Karpas-422 (cell line): ENCODE measurements around the gene SHISA6. TPM values are rescaled to one million over a fixed set of nuclear protein-coding genes. Genes with fewer than 3 reads are reported as not detected.

Experiments used
- DNase-seq: peaks from one replicate; pipeline ENCODE4 v3.0.0-alpha.2; 2015
- H2AFZ ChIP-seq: fragments of 200-600 bp; sonication (generic); 2 replicates; pipeline ENCODE4 v1.6.1; 2014; ENCODE audit warnings: antibody characterized with exemption, low read length, mixed read lengths
- H3K27ac ChIP-seq: fragments of 200-600 bp; sonication (generic); 2 replicates; pipeline ENCODE4 v1.5.1; 2014; ENCODE audit warnings: mild to moderate bottlenecking, low read length, moderate library complexity
- H3K27me3 ChIP-seq: fragments of 200-600 bp; sonication (generic); 2 replicates; pipeline ENCODE4 v1.6.1; 2014; ENCODE audit warnings: low read length, mixed read lengths
- H3K36me3 ChIP-seq: fragments of 200-600 bp; sonication (generic); 2 replicates; pipeline ENCODE4 v1.6.1; 2014; ENCODE audit warnings: low read length, mixed read lengths; ENCODE audit not compliant: insufficient read depth
- H3K4me1 ChIP-seq: fragments of 200-600 bp; sonication (generic); 2 replicates; pipeline ENCODE4 v1.6.1; 2014; ENCODE audit warnings: mild to moderate bottlenecking, low read length, mixed read lengths
- H3K4me2 ChIP-seq: fragments of 200-600 bp; sonication (generic); 2 replicates; pipeline ENCODE4 v1.6.1; 2014; ENCODE audit warnings: low read length, low read depth, mild to moderate bottlenecking; ENCODE audit not compliant: poor library complexity, severe bottlenecking
- H3K4me3 ChIP-seq: fragments of 200-600 bp; sonication (generic); 2 replicates; pipeline ENCODE4 v1.5.1; 2014; ENCODE audit warnings: mild to moderate bottlenecking, antibody characterized with exemption, low read length, mixed read lengths
- H3K79me2 ChIP-seq: fragments of 200-600 bp; sonication (generic); 2 replicates; pipeline ENCODE4 v1.6.1; 2014; ENCODE audit warnings: mild to moderate bottlenecking, low read length, mixed read lengths
- H3K9ac ChIP-seq: fragments of 200-600 bp; sonication (generic); 2 replicates; pipeline ENCODE4 v1.6.0; 2014; ENCODE audit warnings: low read length
- H3K9me2 ChIP-seq: fragments of 200-600 bp; sonication (generic), shearing (Covaris generic); replicated peaks from 2 replicates; pipeline ENCODE4 v1.6.0; 2014; ENCODE audit warnings: mild to moderate bottlenecking, low read length, moderate library complexity; ENCODE audit not compliant: insufficient read depth
- H3K9me3 ChIP-seq: fragments of 300-700, 200-600 bp; sonication (generic); 2 replicates; pipeline ENCODE4 v1.6.1; 2014; ENCODE audit warnings: low read length, mixed read lengths
- H4K20me1 ChIP-seq: fragments of 200-600 bp; sonication (generic); 2 replicates; pipeline ENCODE4 v1.6.1; 2014; ENCODE audit warnings: mild to moderate bottlenecking, antibody characterized with exemption, low read length, low read depth; ENCODE audit not compliant: insufficient read depth
- total RNA-seq: library from RNA; depleted of rRNA; stranded (reverse); fragments of >200 nt; shearing (Covaris generic); gene quantifications from 2 replicates; pipeline ENCODE4 v1.2.3, GENCODE V29; 2014; ENCODE audit warnings: low replicate concordance

The SHISA6 gene
- total RNA-seq, 1 experiment from 2014 or later, result not detected

- no peak for DNase-seq
- Histone ChIP-seq H3K4me2 (no peak overlapping the region), H3K4me1 (no peaks in the 10 kb centered on the region), H3K9ac (no peak overlapping the region), H3K9me2 (no peaks in the 10 kb centered on the region), H3K27me3 (no peaks in the 10 kb centered on the region), H3K4me3 (no peak overlapping the region), H3K36me3 (no peaks in the 10 kb centered on the region), H3K79me2 (no peaks in the 10 kb centered on the region), H4K20me1 (no peaks in the 10 kb centered on the region), H2AFZ (no peak overlapping the region), H3K9me3 (peaks cover 12% of the 10 kb centered on the region), H3K27ac (no peak overlapping the region)
Observed at GRCh38 chr17:11404431-11405276, 163.6 kb downstream of the SHISA6 start.

GRCh38 chr17:11406716-11407115 is 165.7 kb downstream of the SHISA6 start:
- Histone ChIP-seq H3K27ac (no peak overlapping the region), H3K27me3 (no peaks in the 10 kb centered on the region), H3K4me3 (no peak overlapping the region), H3K36me3 (no peaks in the 10 kb centered on the region), H4K20me1 (no peaks in the 10 kb centered on the region), H3K9me3 (peaks cover 12% of the 10 kb centered on the region), H3K9me2 (no peaks in the 10 kb centered on the region), H3K4me2 (no peak overlapping the region), H3K9ac (no peak overlapping the region), H3K4me1 (no peaks in the 10 kb centered on the region), H3K79me2 (no peaks in the 10 kb centered on the region), H2AFZ (no peak overlapping the region)
- no peak for DNase-seq

- Histone ChIP-seq H3K36me3 (no peaks in the 10 kb centered on the region), H3K9me3 (no peaks in the 10 kb centered on the region), H3K9ac (no peak overlapping the region), H3K4me2 (no peak overlapping the region), H3K4me1 (no peaks in the 10 kb centered on the region), H2AFZ (no peak overlapping the region), H3K27me3 (no peaks in the 10 kb centered on the region), H4K20me1 (no peaks in the 10 kb centered on the region), H3K79me2 (no peaks in the 10 kb centered on the region), H3K27ac (no peak overlapping the region), H3K4me3 (no peak overlapping the region), H3K9me2 (no peaks in the 10 kb centered on the region)
- DNase-seq, result no peak
Observed at GRCh38 chr17:11412654-11413053, 171.6 kb downstream of the SHISA6 start.

- DNase-seq, result no peak
- H3K9me2 ChIP-seq, result no peaks in the 10 kb centered on the region
- no peak overlapping the region for H3K4me2 ChIP-seq
- no peak overlapping the region for H3K4me3 ChIP-seq
- no peaks in the 10 kb centered on the region for H3K36me3 ChIP-seq
- no peaks in the 10 kb centered on the region for H4K20me1 ChIP-seq
- no peak overlapping the region for H3K9ac ChIP-seq
- no peaks in the 10 kb centered on the region for H3K4me1 ChIP-seq
- no peaks in the 10 kb centered on the region for H3K27me3 ChIP-seq
- no peaks in the 10 kb centered on the region for H3K9me3 ChIP-seq
- no peak overlapping the region for H2AFZ ChIP-seq
- no peaks in the 10 kb centered on the region for H3K79me2 ChIP-seq
- H3K27ac ChIP-seq, result no peak overlapping the region
Observed at GRCh38 chr17:11418342-11418741, 177.3 kb downstream of the SHISA6 start.

- Histone ChIP-seq H4K20me1 (no peaks in the 10 kb centered on the region), H3K4me3 (no peak overlapping the region), H3K79me2 (no peaks in the 10 kb centered on the region), H3K27me3 (no peaks in the 10 kb centered on the region), H3K36me3 (no peaks in the 10 kb centered on the region), H3K27ac (no peak overlapping the region), H3K9me2 (no peaks in the 10 kb centered on the region), H3K9me3 (peaks cover 11% of the 10 kb centered on the region; the same call in 1 of the 2 replicates), H3K4me1 (no peaks in the 10 kb centered on the region), H3K4me2 (no peak overlapping the region), H3K9ac (no peak overlapping the region), H2AFZ (no peak overlapping the region)
- no peak for DNase-seq
Observed at GRCh38 chr17:11430751-11431150, 189.7 kb downstream of the SHISA6 start.

GRCh38 chr17:11438673-11439072 is 197.7 kb downstream of the SHISA6 start:
- Histone ChIP-seq H3K4me3 (no peak overlapping the region), H2AFZ (no peak overlapping the region), H3K9me2 (no peaks in the 10 kb centered on the region), H3K4me2 (no peak overlapping the region), H3K9me3 (no peaks in the 10 kb centered on the region), H3K27ac (no peak overlapping the region), H4K20me1 (no peaks in the 10 kb centered on the region), H3K36me3 (no peaks in the 10 kb centered on the region), H3K27me3 (no peaks in the 10 kb centered on the region), H3K9ac (no peak overlapping the region), H3K79me2 (no peaks in the 10 kb centered on the region), H3K4me1 (no peaks in the 10 kb centered on the region)
- no peak for DNase-seq

GRCh38 chr17:11441004-11441403 is 200.0 kb downstream of the SHISA6 start:
- Histone ChIP-seq H3K4me2 (no peak overlapping the region), H3K4me1 (no peaks in the 10 kb centered on the region), H3K9me3 (no peaks in the 10 kb centered on the region), H2AFZ (no peak overlapping the region), H3K4me3 (no peak overlapping the region), H3K36me3 (no peaks in the 10 kb centered on the region), H3K27ac (no peak overlapping the region), H3K9me2 (no peaks in the 10 kb centered on the region), H4K20me1 (no peaks in the 10 kb centered on the region), H3K9ac (no peak overlapping the region), H3K27me3 (no peaks in the 10 kb centered on the region), H3K79me2 (no peaks in the 10 kb centered on the region)
- no peak for DNase-seq

- no peaks in the 10 kb centered on the region for H3K79me2 ChIP-seq
- no peak overlapping the region for H3K4me2 ChIP-seq
- H4K20me1 ChIP-seq, result no peaks in the 10 kb centered on the region
- no peaks in the 10 kb centered on the region for H3K4me1 ChIP-seq
- H3K36me3 ChIP-seq, result no peaks in the 10 kb centered on the region
- H2AFZ ChIP-seq, result no peak overlapping the region
- no peak overlapping the region for H3K4me3 ChIP-seq
- no peak overlapping the region for H3K27ac ChIP-seq
- no peaks in the 10 kb centered on the region for H3K9me2 ChIP-seq
- no peak overlapping the region for H3K9ac ChIP-seq
- H3K9me3 ChIP-seq, result no peaks in the 10 kb centered on the region
- DNase-seq, result no peak
- H3K27me3 ChIP-seq, result no peaks in the 10 kb centered on the region
Observed at GRCh38 chr17:11446316-11446715, 205.3 kb downstream of the SHISA6 start.
